ENCODE data around the gene HBEGF. TPM values are rescaled to one million over a fixed set of nuclear protein-coding genes. Genes with fewer than 3 reads are reported as not detected.

The HBEGF gene, protein sequence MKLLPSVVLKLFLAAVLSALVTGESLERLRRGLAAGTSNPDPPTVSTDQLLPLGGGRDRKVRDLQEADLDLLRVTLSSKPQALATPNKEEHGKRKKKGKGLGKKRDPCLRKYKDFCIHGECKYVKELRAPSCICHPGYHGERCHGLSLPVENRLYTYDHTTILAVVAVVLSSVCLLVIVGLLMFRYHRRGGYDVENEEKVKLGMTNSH
- total RNA-seq (2014; rRNA removed; shearing (Covaris generic)) (4.7 and 5.6 TPM in 2 replicates), total RNA-seq (2022) (20.2 and 30.9 TPM in 2 replicates), Bru-seq, nascent RNA (percentile 66 among the genes with signal in this experiment), BruChase-seq, experiment 1, labeled RNA remaining after a 6-hour chase (percentile 53 among the genes with signal in this experiment), BruChase-seq, experiment 2, labeled RNA remaining after a 2-hour chase (percentile 55 among the genes with signal in this experiment)
- long read RNA-seq, transcript HBEGF-202 (2 exons, 1,230 nt), result minor isoform, 22 of 66 reads
- long read RNA-seq, transcript HBEGF-201 (6 exons, 2,386 nt), result major isoform, 29 of 66 reads
- long read RNA-seq, partial matches to known transcripts, result 14 of 66 reads
- long read RNA-seq, other reads (novel, unspliced or antisense), result 1 of 66 reads

- TF ChIP-seq EZH2phosphoT487 (IDR thresholded peaks at IDR 0.05; ENCODE audit: borderline replicate concordance, low read depth, low read length), result no peak
- TF ChIP-seq, protein P1, sequence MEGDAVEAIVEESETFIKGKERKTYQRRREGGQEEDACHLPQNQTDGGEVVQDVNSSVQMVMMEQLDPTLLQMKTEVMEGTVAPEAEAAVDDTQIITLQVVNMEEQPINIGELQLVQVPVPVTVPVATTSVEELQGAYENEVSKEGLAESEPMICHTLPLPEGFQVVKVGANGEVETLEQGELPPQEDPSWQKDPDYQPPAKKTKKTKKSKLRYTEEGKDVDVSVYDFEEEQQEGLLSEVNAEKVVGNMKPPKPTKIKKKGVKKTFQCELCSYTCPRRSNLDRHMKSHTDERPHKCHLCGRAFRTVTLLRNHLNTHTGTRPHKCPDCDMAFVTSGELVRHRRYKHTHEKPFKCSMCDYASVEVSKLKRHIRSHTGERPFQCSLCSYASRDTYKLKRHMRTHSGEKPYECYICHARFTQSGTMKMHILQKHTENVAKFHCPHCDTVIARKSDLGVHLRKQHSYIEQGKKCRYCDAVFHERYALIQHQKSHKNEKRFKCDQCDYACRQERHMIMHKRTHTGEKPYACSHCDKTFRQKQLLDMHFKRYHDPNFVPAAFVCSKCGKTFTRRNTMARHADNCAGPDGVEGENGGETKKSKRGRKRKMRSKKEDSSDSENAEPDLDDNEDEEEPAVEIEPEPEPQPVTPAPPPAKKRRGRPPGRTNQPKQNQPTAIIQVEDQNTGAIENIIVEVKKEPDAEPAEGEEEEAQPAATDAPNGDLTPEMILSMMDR (conservative IDR thresholded peaks at IDR 0.05; ENCODE audit: low read length), result peak; percentile 75
- ChIA-PET POLR2A (interaction anchor here (0.6 to 4.2 kb wide), 28 partner anchors 8 to 1828 kb away, joined by 3 to 58 read pairs (median 4); partner anchors contain the start of gene PFDN1), CTCF (ENCODE audit: unreplicated experiment) (interaction anchor here (0.6 to 4.5 kb wide), 12 partner anchors 10 to 299 kb away, joined by 3 to 99 read pairs (median 5); no protein-coding TSS in a partner anchor)
- peak within 1 kb of the TSS; percentile 27 for H3K27ac ChIP-seq (ENCODE audit: low read depth, low read length, poor library complexity, severe bottlenecking)
- no peaks in the 10 kb centered on the region for H3K36me3 ChIP-seq (ENCODE audit: insufficient read depth, low read length)
- peaks cover 73% of the 10 kb centered on the region for H3K4me1 ChIP-seq (ENCODE audit: insufficient read depth, low read length, poor library complexity, severe bottlenecking)
- H4K20me1 ChIP-seq (ENCODE audit: insufficient read depth, low read length), result no peaks in the 10 kb centered on the region
- no peaks in the 10 kb centered on the region for H3K9me3 ChIP-seq (ENCODE audit: low read length)
- H3K79me2 ChIP-seq (ENCODE audit: insufficient read depth, low read depth, low read length), result no peaks in the 10 kb centered on the region
- peak within 1 kb of the TSS; percentile 69 for H3K4me3 ChIP-seq (ENCODE audit: low read depth, low read length, poor library complexity, severe bottlenecking)
- no TSS peak for BruUV-seq (replicated peaks)
- H3K9me2 ChIP-seq (ENCODE audit: insufficient read depth, low read length), result no peaks in the 10 kb centered on the region
- DNase-seq (ENCODE audit: low spot score), result peak; percentile 84
- peak within 1 kb of the TSS; percentile 91 for H2AFZ ChIP-seq (ENCODE audit: low read length)
- peak within 1 kb of the TSS; percentile 79 for H3K4me2 ChIP-seq (ENCODE audit: low read length)
- intact Hi-C loops (cut with micrococcal nuclease; ENCODE audit: unreplicated experiment), result loop anchor here (1.0 to 5.0 kb wide), 5 partner anchors 44 to 239 kb away; partner anchors contain the start of gene PFDN1
Observed at GRCh38 chr5:140346348-140347221, at the start of gene HBEGF. Gene HBEGF (minus strand): TSS chr5:140346603. CDS start chr5:140346328, 275 bp downstream.

GRCh38 chr5:140393738-140394137 is 47.3 kb upstream of the HBEGF start:
- no peaks in the 10 kb centered on the region for H3K9me2 ChIP-seq (ENCODE audit: insufficient read depth, low read length)
- no peak overlapping the region for H3K27ac ChIP-seq (ENCODE audit: low read depth, low read length, poor library complexity, severe bottlenecking)
- H3K36me3 ChIP-seq (ENCODE audit: insufficient read depth, low read length), result peaks cover 11% of the 10 kb centered on the region
- H3K79me2 ChIP-seq (ENCODE audit: insufficient read depth, low read depth, low read length), result peaks cover 7% of the 10 kb centered on the region; the same call in 1 of the 2 replicates
- H3K4me1 ChIP-seq (ENCODE audit: insufficient read depth, low read length, poor library complexity, severe bottlenecking), result no peaks in the 10 kb centered on the region
- POLR2A ChIA-PET, result interaction anchor here (0.7 kb wide), 3 partner anchors 9 to 254 kb away, joined by 3 to 4 read pairs (median 3); no protein-coding TSS in a partner anchor
- H3K9me3 ChIP-seq (ENCODE audit: low read length), result no peaks in the 10 kb centered on the region
- H3K4me2 ChIP-seq (ENCODE audit: low read length), result no peak overlapping the region
- TF ChIP-seq, protein P1 (conservative IDR thresholded peaks at IDR 0.05; ENCODE audit: low read length), result no peak
- TF ChIP-seq EZH2phosphoT487 (IDR thresholded peaks at IDR 0.05; ENCODE audit: borderline replicate concordance, low read depth, low read length), result no peak
- intact Hi-C loops (cut with micrococcal nuclease; ENCODE audit: unreplicated experiment), result no loop called here
- CTCF ChIA-PET (ENCODE audit: unreplicated experiment), result no interaction called here
- no peak for DNase-seq (ENCODE audit: low spot score)
- BruUV-seq (replicated peaks), result no TSS peak
- H2AFZ ChIP-seq (ENCODE audit: low read length), result no peak overlapping the region
- H3K4me3 ChIP-seq (ENCODE audit: low read depth, low read length, poor library complexity, severe bottlenecking), result no peak overlapping the region
- H4K20me1 ChIP-seq (ENCODE audit: insufficient read depth, low read length), result no peaks in the 10 kb centered on the region
